OCI-LY7 (cell line): Measurements from ENCODE around the gene RANBP17. TPM values are rescaled to one million over a fixed set of nuclear protein-coding genes. Genes with fewer than 3 reads are reported as not detected.

Experiments used
- BruUV-seq: library from RNA; stranded (reverse); fragments of 400-500 nt; replicated peaks from 2 replicates; lab custom pipeline; 2021; lab: Mats Ljungman, UMichigan
- CTCF ChIA-PET: fragments of 300-600 bp; sonication (Branson Sonifier 250); formaldehyde crosslinking; loops from one replicate; lab custom pipeline; 2022; ENCODE audit warnings: antibody characterized with exemption; ENCODE audit not compliant: unreplicated experiment; lab: Charles Lee
- POLR2A ChIA-PET: fragments of 300-600 bp; sonication (Branson Sonifier 250); formaldehyde crosslinking; loops from one replicate; lab custom pipeline; 2022; ENCODE audit warnings: antibody characterized with exemption; lab: Charles Lee
- DNase-seq: peaks from one replicate; pipeline ENCODE4 v3.0.0-alpha.2; 2015; ENCODE audit warnings: low spot score
- H2AFZ ChIP-seq: fragments of 200-600 bp; sonication (generic), shearing (Covaris generic); 2 replicates; pipeline ENCODE4 v1.6.1; 2014; ENCODE audit warnings: mild to moderate bottlenecking, antibody characterized with exemption, low read length, moderate library complexity
- H3K27ac ChIP-seq: fragments of 200-600 bp; sonication (generic); 2 replicates; pipeline ENCODE4 v1.5.1; 2014; ENCODE audit warnings: mixed run types, low read depth, mild to moderate bottlenecking, moderate library complexity, low read length, inconsistent platforms; ENCODE audit not compliant: poor library complexity, severe bottlenecking
- H3K36me3 ChIP-seq: fragments of 200-600 bp; sonication (generic); 2 replicates; pipeline ENCODE4 v1.6.1; 2014; ENCODE audit warnings: mild to moderate bottlenecking, antibody characterized with exemption, low read length, moderate library complexity, mixed read lengths; ENCODE audit not compliant: insufficient read depth
- H3K4me1 ChIP-seq: fragments of 200-600 bp; sonication (generic); 2 replicates; pipeline ENCODE4 v1.5.1; 2014; ENCODE audit warnings: mild to moderate bottlenecking, low read length; ENCODE audit not compliant: insufficient read depth, poor library complexity, severe bottlenecking
- H3K4me2 ChIP-seq: fragments of 200-600 bp; sonication (generic); 2 replicates; pipeline ENCODE4 v1.6.1; 2014; ENCODE audit warnings: mild to moderate bottlenecking, low read length
- H3K4me3 ChIP-seq: fragments of 200-600 bp; sonication (generic); 2 replicates; pipeline ENCODE4 v1.5.1; 2014; ENCODE audit warnings: mild to moderate bottlenecking, low read depth, low read length; ENCODE audit not compliant: poor library complexity, severe bottlenecking
- H3K79me2 ChIP-seq: fragments of 200-600 bp; sonication (generic); 2 replicates; pipeline ENCODE4 v1.6.1; 2016; ENCODE audit warnings: low read depth, mild to moderate bottlenecking, low read length, moderate library complexity, mixed read lengths; ENCODE audit not compliant: insufficient read depth
- H3K9me2 ChIP-seq: fragments of 200-600 bp; sonication (generic); 2 replicates; pipeline ENCODE4 v1.6.1; 2016; ENCODE audit warnings: mild to moderate bottlenecking, low read length, mixed read lengths; ENCODE audit not compliant: insufficient read depth
- H3K9me3 ChIP-seq: fragments of 200-600 bp; sonication (generic); 2 replicates; pipeline ENCODE4 v1.6.1; 2014; ENCODE audit warnings: mild to moderate bottlenecking, mixed run types, low read length, mixed read lengths
- H4K20me1 ChIP-seq: fragments of 200-600 bp; sonication (generic); 2 replicates; pipeline ENCODE4 v1.6.1; 2014; ENCODE audit warnings: mild to moderate bottlenecking, antibody characterized with exemption, low read length, moderate library complexity, mixed read lengths; ENCODE audit not compliant: insufficient read depth
- EZH2phosphoT487 ChIP-seq: fragments of 200-600 bp; sonication (generic); IDR thresholded peaks from 2 replicates; pipeline ENCODE4 v1.6.1; 2018; ENCODE audit warnings: low read depth, borderline replicate concordance, mild to moderate bottlenecking, mixed run types, antibody characterized with exemption, low read length, moderate library complexity, mixed read lengths
- intact Hi-C: fragments of 100-400 bp; cut with micrococcal nuclease; formaldehyde crosslinking; loops from one replicate; pipeline ENCODE4 v1.10.0; 2022; ENCODE audit not compliant: unreplicated experiment
- total RNA-seq, 2 experiments: library from RNA; depleted of rRNA in 1 of 2; stranded (reverse); fragments of >200 nt in 1 of 2; shearing (Covaris generic) in 1 of 2; gene quantifications; 2 replicates each; pipeline ENCODE4 v1.2.3, GENCODE V29; 2014 to 2022
- TF ChIP-seq, protein P1 (sequence below): fragments of 200-600 bp; sonication (generic); conservative IDR thresholded peaks from 2 replicates; pipeline ENCODE4 v1.5.1; 2014; ENCODE audit warnings: mild to moderate bottlenecking, antibody characterized with exemption, low read length, moderate library complexity, mixed read lengths

RANBP17 gene
- total RNA-seq, 2 experiments from 2014 or later, result not detected

- Histone ChIP-seq H3K9me2 (no peaks in the 10 kb centered on the region), H3K36me3 (no peaks in the 10 kb centered on the region), H3K4me2 (no peak overlapping the region), H3K4me1 (no peaks in the 10 kb centered on the region), H3K4me3 (no peak overlapping the region), H2AFZ (no peak overlapping the region), H4K20me1 (no peaks in the 10 kb centered on the region), H3K27ac (no peak overlapping the region), H3K9me3 (no peaks in the 10 kb centered on the region), H3K79me2 (no peaks in the 10 kb centered on the region)
- no TSS peak for BruUV-seq
- TF ChIP-seq EZH2phosphoT487, result no peak
- TF ChIP-seq, protein P1, sequence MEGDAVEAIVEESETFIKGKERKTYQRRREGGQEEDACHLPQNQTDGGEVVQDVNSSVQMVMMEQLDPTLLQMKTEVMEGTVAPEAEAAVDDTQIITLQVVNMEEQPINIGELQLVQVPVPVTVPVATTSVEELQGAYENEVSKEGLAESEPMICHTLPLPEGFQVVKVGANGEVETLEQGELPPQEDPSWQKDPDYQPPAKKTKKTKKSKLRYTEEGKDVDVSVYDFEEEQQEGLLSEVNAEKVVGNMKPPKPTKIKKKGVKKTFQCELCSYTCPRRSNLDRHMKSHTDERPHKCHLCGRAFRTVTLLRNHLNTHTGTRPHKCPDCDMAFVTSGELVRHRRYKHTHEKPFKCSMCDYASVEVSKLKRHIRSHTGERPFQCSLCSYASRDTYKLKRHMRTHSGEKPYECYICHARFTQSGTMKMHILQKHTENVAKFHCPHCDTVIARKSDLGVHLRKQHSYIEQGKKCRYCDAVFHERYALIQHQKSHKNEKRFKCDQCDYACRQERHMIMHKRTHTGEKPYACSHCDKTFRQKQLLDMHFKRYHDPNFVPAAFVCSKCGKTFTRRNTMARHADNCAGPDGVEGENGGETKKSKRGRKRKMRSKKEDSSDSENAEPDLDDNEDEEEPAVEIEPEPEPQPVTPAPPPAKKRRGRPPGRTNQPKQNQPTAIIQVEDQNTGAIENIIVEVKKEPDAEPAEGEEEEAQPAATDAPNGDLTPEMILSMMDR, result no peak
- no peak for DNase-seq
- intact Hi-C loops, result no loop called here
- ChIA-PET CTCF (no interaction called here), POLR2A (interaction anchor here (0.6 kb wide), 1 partner anchor 14 kb away, joined by 3 read pairs; no protein-coding TSS in a partner anchor)
Observed at GRCh38 chr5:171221916-171222315, 360.1 kb downstream of the RANBP17 start.

DNA sequence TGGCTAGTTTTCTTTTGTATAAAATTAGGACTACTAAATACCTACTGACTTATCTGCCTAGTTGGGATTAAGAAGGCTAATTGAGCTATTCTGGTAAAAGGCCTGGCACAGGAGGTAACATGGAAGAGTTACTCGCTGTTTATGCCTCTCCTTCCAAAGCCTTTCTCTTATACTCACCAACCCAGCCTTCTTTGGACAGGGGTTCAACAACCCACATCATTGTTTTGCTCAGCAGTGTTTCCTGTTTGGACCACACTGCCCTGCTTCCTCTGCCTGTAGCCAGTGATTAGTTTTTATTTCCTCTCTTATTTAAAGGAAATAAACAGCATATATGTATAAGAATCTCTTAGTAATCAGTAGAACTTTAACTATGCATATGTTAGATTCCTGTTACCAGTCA, 362.1 kb downstream of the RANBP17 start:
- no peaks in the 10 kb centered on the region for H3K9me2 ChIP-seq
- no peaks in the 10 kb centered on the region for H3K4me1 ChIP-seq
- BruUV-seq, result no TSS peak
- no peaks in the 10 kb centered on the region for H3K36me3 ChIP-seq
- no peaks in the 10 kb centered on the region for H3K79me2 ChIP-seq
- TF ChIP-seq, protein P1, result no peak
- TF ChIP-seq EZH2phosphoT487, result no peak
- CTCF ChIA-PET, result no interaction called here
- no peak overlapping the region for H3K4me2 ChIP-seq
- POLR2A ChIA-PET, result interaction anchor here (0.6 kb wide), 1 partner anchor 9 kb away, joined by 3 read pairs; no protein-coding TSS in a partner anchor
- H2AFZ ChIP-seq, result no peak overlapping the region
- no peak overlapping the region for H3K27ac ChIP-seq
- H3K9me3 ChIP-seq, result no peaks in the 10 kb centered on the region
- no peaks in the 10 kb centered on the region for H4K20me1 ChIP-seq
- no peak for DNase-seq
- intact Hi-C loops, result no loop called here
- H3K4me3 ChIP-seq, result no peak overlapping the region

DNA sequence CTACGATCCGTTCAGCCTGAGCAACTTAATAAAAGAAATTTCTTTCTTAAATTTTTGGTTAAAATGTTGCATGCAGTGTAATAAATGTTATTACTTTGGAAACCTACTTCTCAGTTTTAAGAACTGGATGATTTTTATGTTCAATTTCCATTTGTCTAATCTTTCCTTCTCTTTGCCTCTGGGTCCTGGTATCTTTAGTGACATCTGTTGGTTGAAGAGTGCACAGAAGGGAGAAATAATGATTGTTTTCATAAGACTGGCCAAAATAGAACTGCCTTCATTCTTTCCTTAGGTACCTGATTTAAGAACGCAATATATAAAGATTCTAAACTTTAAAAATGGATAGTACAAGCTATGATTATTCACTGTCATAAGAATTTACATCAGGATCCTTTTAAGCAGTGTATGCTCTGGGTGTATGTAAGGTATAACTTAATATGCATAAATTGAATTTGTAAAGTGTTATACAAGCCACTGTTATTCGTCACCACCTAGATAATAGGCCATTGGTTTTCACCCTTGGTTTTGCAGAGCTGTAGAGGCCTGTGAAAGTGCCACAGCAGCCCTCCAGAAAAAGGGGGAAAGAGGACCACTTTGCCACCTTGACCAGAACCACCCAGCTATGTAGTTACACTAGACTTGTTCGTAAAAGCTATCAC, 364.4 kb downstream of the RANBP17 start:
- Histone ChIP-seq H3K27ac (no peak overlapping the region), H3K4me2 (no peak overlapping the region), H3K79me2 (no peaks in the 10 kb centered on the region), H3K9me2 (no peaks in the 10 kb centered on the region), H3K36me3 (no peaks in the 10 kb centered on the region), H3K9me3 (no peaks in the 10 kb centered on the region), H3K4me1 (no peaks in the 10 kb centered on the region), H3K4me3 (no peak overlapping the region), H2AFZ (no peak overlapping the region), H4K20me1 (no peaks in the 10 kb centered on the region)
- CTCF ChIA-PET, result no interaction called here
- no TSS peak for BruUV-seq
- DNase-seq, result no peak
- TF ChIP-seq, protein P1, result peak; percentile 55
- no peak for TF ChIP-seq EZH2phosphoT487
- POLR2A ChIA-PET, result interaction anchor here (0.6 kb wide), 1 partner anchor 41 kb away, joined by 3 read pairs; no protein-coding TSS in a partner anchor
- intact Hi-C loops, result no loop called here
